GM12878 (cell line): ENCODE data around the gene KCND2. TPM values are rescaled to one million over a fixed set of nuclear protein-coding genes. Genes with fewer than 3 reads are reported as not detected.

ENCODE experiments used
- ATAC-seq: fragments of 200-7000 bp; cut with Tn5 transposase; 3 replicates; pipeline ENCODE4 v1.9.1; 2020; ENCODE audit warnings: mild to moderate bottlenecking, moderate library complexity
- BruUV-seq: library from RNA; stranded (reverse); fragments of 400-500 nt; replicated peaks from 2 replicates; lab custom pipeline; 2021; lab: Mats Ljungman, UMichigan
- CTCF ChIA-PET: fragments of 300-600 bp; sonication (Branson Sonifier 250); formaldehyde crosslinking; extraction: SDS; loops from one replicate; lab custom pipeline; 2021; ENCODE audit warnings: inconsistent platforms; lab: Yijun Ruan, JAX
- POLR2A ChIA-PET: fragments of 350-600 bp; formaldehyde crosslinking; extraction: SDS; loops from one replicate; lab custom pipeline; 2021; ENCODE audit warnings: inconsistent platforms; lab: Charles Lee
- RAD21 ChIA-PET: fragments of 300-600 bp; sonication (Branson Sonifier 250); formaldehyde crosslinking; loops from one replicate; lab custom pipeline; 2023; ENCODE audit warnings: antibody characterized with exemption; ENCODE audit not compliant: unreplicated experiment; lab: Charles Lee
- SMC1A ChIA-PET: fragments of 300-600 bp; sonication (Branson Sonifier 250); formaldehyde crosslinking; loops from one replicate; lab custom pipeline; 2023; ENCODE audit not compliant: unreplicated experiment, uncharacterized antibody; lab: Charles Lee
- DNase-seq: peaks from one replicate; pipeline ENCODE4 v3.0.0-alpha.2; 2011; ENCODE audit warnings: low read depth, low spot score
- FAIRE-seq: peaks from 3 replicates; lab custom pipeline; 2011; peaks lifted over from hg19 to GRCh38; lab: Jason Lieb, UNC
- H2AFZ ChIP-seq: 2 replicates; pipeline ENCODE4 v1.6.0; 2011; ENCODE audit warnings: low read depth, low read length, control low read depth; ENCODE audit not compliant: control insufficient read depth
- H3K27ac ChIP-seq: 2 replicates; pipeline ENCODE4 v1.5.1; 2011; ENCODE audit warnings: control low read depth; ENCODE audit not compliant: control insufficient read depth, insufficient read depth
- H3K27me3 ChIP-seq, 2 experiments: replicated peaks in 1 of 2; 2 replicates each; pipeline versions ENCODE4 v1.6.0 to v1.6.1; 2011; ENCODE audit warnings: low read length in 1 of 2; ENCODE audit not compliant: control insufficient read depth in 2 of 2, insufficient read depth in 2 of 2
- H3K36me3 ChIP-seq, 2 experiments: 2 replicates each; pipeline ENCODE4 v1.5.1; 2011; ENCODE audit warnings: low read length in 1 of 2; ENCODE audit not compliant: control insufficient read depth in 2 of 2, insufficient read depth in 2 of 2
- H3K4me1 ChIP-seq: 2 replicates; pipeline ENCODE4 v1.6.1; 2011; ENCODE audit warnings: mild to moderate bottlenecking, low read length, moderate library complexity, mixed read lengths; ENCODE audit not compliant: control insufficient read depth, insufficient read depth
- H3K4me2 ChIP-seq: 2 replicates; pipeline ENCODE4 v1.6.0; 2011; ENCODE audit warnings: control low read depth; ENCODE audit not compliant: control insufficient read depth, insufficient read depth
- H3K4me3 ChIP-seq: fragments of 200-600 bp; sonication (generic); 2 replicates; pipeline ENCODE4 v1.5.1; 2016
- H3K79me2 ChIP-seq: 2 replicates; pipeline ENCODE4 v1.6.0; 2011; ENCODE audit warnings: low read length; ENCODE audit not compliant: control insufficient read depth, insufficient read depth
- H3K9ac ChIP-seq: 2 replicates; pipeline ENCODE4 v1.8.0; 2011; ENCODE audit warnings: low read length, control low read depth, mixed read lengths; ENCODE audit not compliant: control insufficient read depth, insufficient read depth
- H3K9me3 ChIP-seq: replicated peaks from 3 replicates; pipeline ENCODE4 v1.5.1; 2011; ENCODE audit warnings: mild to moderate bottlenecking, low read length; ENCODE audit not compliant: control insufficient read depth, insufficient read depth
- H4K20me1 ChIP-seq: 2 replicates; pipeline ENCODE4 v1.6.0; 2011; ENCODE audit not compliant: control insufficient read depth, insufficient read depth
- IRF3 ChIP-seq: fragments of 450-650 bp; IDR thresholded peaks from 2 replicates; pipeline ENCODE4 v1.6.1; 2014; ENCODE audit warnings: mild to moderate bottlenecking
- KLF5 ChIP-seq: fragments of 450-650 bp; IDR thresholded peaks from 2 replicates; pipeline ENCODE4 v1.6.1; 2014; ENCODE audit warnings: mild to moderate bottlenecking; ENCODE audit not compliant: partially characterized antibody
- MYB ChIP-seq: fragments of 150-350 bp; IDR thresholded peaks from 2 replicates; pipeline ENCODE4 v1.6.1; 2014; ENCODE audit warnings: mild to moderate bottlenecking, low read depth, low read length, borderline replicate concordance
- MYC ChIP-seq: IDR thresholded peaks from 2 replicates; pipeline ENCODE4 v1.6.1; 2011; ENCODE audit warnings: mild to moderate bottlenecking, low read length, moderate library complexity, inconsistent platforms; ENCODE audit not compliant: insufficient read depth, insufficient replicate concordance, insufficient read length, severe bottlenecking
- PKNOX1 ChIP-seq: fragments of 450-650 bp; IDR thresholded peaks from 2 replicates; pipeline ENCODE4 v1.6.1; 2016; ENCODE audit warnings: mild to moderate bottlenecking
- PRDM15 ChIP-seq: fragments of 450-650 bp; formaldehyde crosslinking; IDR thresholded peaks from 2 replicates; pipeline ENCODE4 v1.4.0; 2020; ENCODE audit warnings: mild to moderate bottlenecking, moderate library complexity
- RFX5 ChIP-seq: IDR thresholded peaks from 2 replicates; pipeline ENCODE4 v1.6.1; 2011; ENCODE audit warnings: low read depth, low read length, improper control_type of control experiment
- SUZ12 ChIP-seq: fragments of 200-600 bp; sonication (generic); IDR thresholded peaks from one replicate; pipeline ENCODE4 v1.6.1; 2018; ENCODE audit warnings: antibody characterized with exemption, mild to moderate bottlenecking; ENCODE audit not compliant: unreplicated experiment
- ZNF217 ChIP-seq: fragments of 450-650 bp; IDR thresholded peaks from 2 replicates; pipeline ENCODE4 v1.6.1; 2017; ENCODE audit warnings: antibody characterized with exemption, mild to moderate bottlenecking
- in situ Hi-C: fragments of 300-500 bp; cut with MboI; formaldehyde crosslinking; loops from 9 replicates; pipeline ENCODE4 v1.14.3; 2018; ENCODE audit warnings: mixed read lengths
- intact Hi-C: fragments of 100-400 bp; cut with micrococcal nuclease; formaldehyde crosslinking; loops from one replicate; pipeline ENCODE4 v1.14.2; 2022; ENCODE audit not compliant: unreplicated experiment
- polyA plus RNA-seq, 11 experiments: library from polyadenylated mRNA; depleted of rRNA in 4 of 11; unstranded in 6 of 11; stranded (reverse) in 5 of 11; fragments of >200 nt; fragmentation: Nextera tagmentation in 4 of 11; fragmentation: Illumina TruSeq in 1 of 11; extraction: Ambion mirVana in 4 of 11; extraction: Trizol in 1 of 11; gene quantifications; 1 replicate in 1 of 11; 2 replicates in 10 of 11; pipeline versions ENCODE4 v1.2.1 to v1.2.3, GENCODE V29; 2011 to 2016; ENCODE audit warnings: inconsistent platforms in 2 of 11, missing spikeins in 2 of 11, low read depth in 1 of 11
- total RNA-seq, 4 experiments: library from RNA; depleted of rRNA in 3 of 4; stranded (reverse); fragments of >200 nt in 3 of 4; fragmentation: Illumina TruSeq in 1 of 4; extraction: Trizol in 1 of 4; gene quantifications; 2 replicates each; pipeline versions ENCODE4 v1.2.1 to v1.2.3, GENCODE V29; 2013 to 2021

Gene KCND2
- total and polyA plus RNA-seq, 10 of the 15 experiments (the other 5 are each of a cell fraction or from before 2014, with no cell fraction given) = 3.6 to 22.3 (median 6.3) TPM

- FAIRE-seq (no peak), ATAC-seq (no peak), DNase-seq (no peak)
- BruUV-seq = no TSS peak
- H3K9ac ChIP-seq = no peak overlapping the region
- TF ChIP-seq PKNOX1 (no peak), SUZ12 (no peak), PRDM15 (no peak), ZNF217 (no peak), IRF3 (no peak), RFX5 (no peak), MYC (no peak), KLF5 (no peak), MYB (no peak)
- H2AFZ ChIP-seq = no peak overlapping the region
- ChIA-PET SMC1A (interaction anchor here (0.8 to 5.0 kb wide), 12 partner anchors 12 to 85 kb away, joined by 3 to 32 read pairs (median 4); no protein-coding TSS in a partner anchor), POLR2A (interaction anchor here (0.7 to 1.4 kb wide), 2 partner anchors 10 to 26 kb away, joined by 3 read pairs; no protein-coding TSS in a partner anchor), RAD21 (interaction anchor here (4.6 kb wide), 1 partner anchor 37 kb away, joined by 35 read pairs; no protein-coding TSS in a partner anchor), CTCF (interaction anchor here (0.7 to 5.0 kb wide), 3 partner anchors 10 to 27 kb away, joined by 3 to 25 read pairs (median 4); no protein-coding TSS in a partner anchor)
- intact Hi-C loops (loop anchor here (5.0 kb wide), 1 partner anchor 39 kb away; no protein-coding TSS in a partner anchor), in situ Hi-C loops (no loop called here)
- peaks cover 0 to 3% of the 10 kb centered on the region in 2 experiments; a peak in 1 of 4 replicates for H3K36me3 ChIP-seq
- no peaks in the 10 kb centered on the region; the same call in none of the 3 replicates for H3K9me3 ChIP-seq
- H3K27ac ChIP-seq = no peak overlapping the region
- H4K20me1 ChIP-seq = no peaks in the 10 kb centered on the region
- H3K4me3 ChIP-seq = no peak overlapping the region
- no peak overlapping the region for H3K4me2 ChIP-seq
- no peaks in the 10 kb centered on the region for H3K27me3 ChIP-seq
- H3K79me2 ChIP-seq = no peaks in the 10 kb centered on the region
- H3K4me1 ChIP-seq = peaks cover 9% of the 10 kb centered on the region
Observed at GRCh38 chr7:120363414-120363813, 90.4 kb downstream of the KCND2 start.
